GM12872 (cell line): ENCODE results near the gene CEP128.

Source experiments
- TF ChIP-seq, protein P1 (sequence below): IDR thresholded peaks from 3 replicates; pipeline ENCODE4 v1.5.1; 2011; ENCODE audit warnings: low read depth, mild to moderate bottlenecking, low read length, moderate library complexity; ENCODE audit not compliant: insufficient read depth

Gene CEP128

DNA sequence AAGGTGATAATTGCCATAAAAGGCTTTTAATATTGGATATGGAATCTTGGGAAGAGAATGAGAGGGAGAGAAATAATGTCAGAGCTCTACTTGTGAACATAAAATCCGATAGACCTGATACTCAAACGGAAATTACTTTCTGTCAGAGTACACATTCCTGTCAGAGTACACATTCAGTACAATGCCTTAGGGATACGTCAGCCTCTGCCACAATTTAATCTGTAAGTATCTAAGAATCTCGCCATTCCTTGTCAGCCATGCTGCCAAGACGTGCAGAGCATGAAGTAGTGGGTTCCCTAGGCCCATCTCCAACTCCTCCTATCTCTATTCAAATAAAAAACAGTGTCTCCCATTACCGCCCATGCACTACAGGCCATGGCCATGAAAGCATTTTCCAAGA lies 242.6 kb downstream of the CEP128 start:
- TF ChIP-seq, protein P1, sequence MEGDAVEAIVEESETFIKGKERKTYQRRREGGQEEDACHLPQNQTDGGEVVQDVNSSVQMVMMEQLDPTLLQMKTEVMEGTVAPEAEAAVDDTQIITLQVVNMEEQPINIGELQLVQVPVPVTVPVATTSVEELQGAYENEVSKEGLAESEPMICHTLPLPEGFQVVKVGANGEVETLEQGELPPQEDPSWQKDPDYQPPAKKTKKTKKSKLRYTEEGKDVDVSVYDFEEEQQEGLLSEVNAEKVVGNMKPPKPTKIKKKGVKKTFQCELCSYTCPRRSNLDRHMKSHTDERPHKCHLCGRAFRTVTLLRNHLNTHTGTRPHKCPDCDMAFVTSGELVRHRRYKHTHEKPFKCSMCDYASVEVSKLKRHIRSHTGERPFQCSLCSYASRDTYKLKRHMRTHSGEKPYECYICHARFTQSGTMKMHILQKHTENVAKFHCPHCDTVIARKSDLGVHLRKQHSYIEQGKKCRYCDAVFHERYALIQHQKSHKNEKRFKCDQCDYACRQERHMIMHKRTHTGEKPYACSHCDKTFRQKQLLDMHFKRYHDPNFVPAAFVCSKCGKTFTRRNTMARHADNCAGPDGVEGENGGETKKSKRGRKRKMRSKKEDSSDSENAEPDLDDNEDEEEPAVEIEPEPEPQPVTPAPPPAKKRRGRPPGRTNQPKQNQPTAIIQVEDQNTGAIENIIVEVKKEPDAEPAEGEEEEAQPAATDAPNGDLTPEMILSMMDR: no peak

- TF ChIP-seq, protein P1: no peak
Measured at GRCh38 chr14:80695869-80696268, 245.7 kb downstream of the CEP128 start.

DNA sequence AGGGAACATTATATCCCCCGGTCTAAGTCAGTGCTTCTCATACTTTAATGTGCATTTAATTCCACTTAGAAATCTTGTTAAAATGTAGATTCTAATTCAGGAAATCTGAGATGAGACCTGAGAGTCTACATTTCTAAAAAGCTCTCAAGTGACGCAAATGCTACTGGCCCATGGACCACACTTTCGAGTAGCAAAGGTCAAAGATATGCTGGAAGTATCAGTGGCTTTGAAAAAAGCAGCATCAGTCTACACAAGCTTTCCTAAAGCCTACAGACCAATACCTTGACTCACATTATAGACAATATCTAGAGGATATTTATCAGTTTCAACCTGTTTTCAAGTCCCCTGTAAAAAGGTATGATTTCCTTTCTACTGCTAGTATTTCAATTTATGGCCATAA lies 248.6 kb downstream of the CEP128 start:
- TF ChIP-seq, protein P1: no peak

- TF ChIP-seq, protein P1: no peak
Measured at GRCh38 chr14:80681651-80682050, 259.9 kb downstream of the CEP128 start.

DNA sequence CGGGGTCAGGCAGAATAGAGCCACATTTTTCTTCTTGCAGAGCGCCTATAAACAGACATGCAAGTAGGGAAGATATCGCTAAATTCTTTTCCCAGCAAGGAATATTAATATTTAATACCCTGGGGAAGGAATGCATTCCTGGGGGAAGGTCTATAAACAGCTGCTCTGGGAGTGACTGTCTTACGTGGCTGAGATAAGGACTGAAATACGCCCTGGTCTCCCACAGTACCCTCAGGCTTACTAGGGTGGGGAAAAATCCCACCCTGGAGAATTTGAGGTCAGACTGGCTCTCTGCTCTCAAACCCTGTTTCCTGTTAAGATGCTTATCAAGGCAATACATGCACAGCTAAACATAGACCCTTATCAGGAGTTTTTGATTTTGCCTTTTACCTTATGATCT lies 262.3 kb downstream of the CEP128 start:
- TF ChIP-seq, protein P1: no peak

DNA sequence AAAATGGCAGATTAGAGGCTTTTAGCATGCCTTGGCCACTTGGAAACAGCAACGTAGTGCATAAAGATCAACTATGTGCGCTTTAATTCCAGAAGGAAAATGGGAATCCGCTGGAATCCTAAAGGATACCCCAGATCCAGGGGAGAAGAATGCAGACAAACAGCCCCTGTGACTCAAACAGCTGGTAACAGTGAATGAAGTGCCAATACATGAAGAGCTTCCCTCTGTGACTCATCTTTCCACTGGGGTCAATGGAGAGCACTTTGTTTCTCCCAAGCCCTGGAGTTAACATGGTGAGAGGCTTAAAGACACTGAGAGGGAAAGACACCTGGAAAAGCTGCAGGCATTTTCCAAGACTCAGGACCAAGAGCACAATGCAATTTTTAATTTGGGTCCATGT lies 263.1 kb downstream of the CEP128 start:
- TF ChIP-seq, protein P1: no peak

GRCh38 chr14:80669426-80669825 lies 272.1 kb downstream of the CEP128 start:
- TF ChIP-seq, protein P1: no peak

- TF ChIP-seq, protein P1: no peak
Measured at GRCh38 chr14:80664576-80664975, 277.0 kb downstream of the CEP128 start.
